SH-SY5Y (cell line): ENCODE measurements around the gene MRPL43.

Experiments used
- GATA2 ChIP-seq: IDR thresholded peaks from 2 replicates; pipeline ENCODE4 v1.6.1; 2011; ENCODE audit warnings: mild to moderate bottlenecking, low read depth, low read length
- GATA3 ChIP-seq: IDR thresholded peaks from 2 replicates; pipeline ENCODE4 v1.6.1; 2011; ENCODE audit warnings: low read depth, mild to moderate bottlenecking, low read length, moderate library complexity

DNA sequence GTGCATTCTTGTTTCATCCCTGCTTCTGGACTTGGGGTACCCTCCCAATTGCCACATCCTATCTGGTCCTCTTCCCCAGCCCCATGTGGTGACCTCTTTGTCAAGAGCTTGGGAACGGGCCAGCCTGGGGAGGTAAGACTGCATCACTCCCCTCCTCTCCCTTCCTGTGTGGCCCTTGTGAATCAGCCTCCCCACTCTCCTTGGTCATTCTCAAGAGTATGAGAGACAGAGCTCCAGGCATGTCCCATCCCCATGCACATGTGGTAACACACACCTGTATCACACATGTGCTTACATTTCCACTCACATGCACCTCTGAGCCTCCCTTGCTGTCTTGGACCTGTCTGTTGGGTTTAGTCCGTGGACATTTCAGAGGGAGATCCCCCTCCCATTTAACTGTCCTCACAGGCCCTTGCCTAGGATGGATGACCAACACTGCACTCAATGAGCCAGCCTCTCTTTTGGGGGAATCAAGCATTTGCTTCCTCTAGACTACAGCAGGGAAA, 2.6 kb downstream of the MRPL43 start:
- TF ChIP-seq GATA2 (no peak), GATA3 (no peak)
